IMR-90 (cell line): ENCODE measurements around the gene LDB2. TPM values are rescaled to one million over a fixed set of nuclear protein-coding genes. Genes with fewer than 3 reads are reported as not detected.

Experiments
- ATAC-seq: fragments of 200-7000 bp; cut with Tn5 transposase; 2 replicates; pipeline ENCODE4 v1.9.1; 2020; ENCODE audit warnings: low read depth, mild to moderate bottlenecking, moderate library complexity
- BruUV-seq: library from RNA; stranded (reverse); fragments of 400-500 nt; replicated peaks from 2 replicates; lab custom pipeline; 2021; lab: Mats Ljungman, UMichigan
- CTCF ChIA-PET: fragments of 300-600 bp; formaldehyde crosslinking; extraction: SDS; loops from one replicate; lab custom pipeline; 2021; ENCODE audit warnings: antibody characterized with exemption; lab: Yijun Ruan, JAX
- POLR2A ChIA-PET: fragments of 300-600 bp; sonication (Branson Sonifier 250); formaldehyde crosslinking; loops from one replicate; lab custom pipeline; 2022; ENCODE audit warnings: antibody characterized with exemption; ENCODE audit not compliant: unreplicated experiment; lab: Charles Lee
- DNase-seq: peaks from one replicate; pipeline ENCODE4 v3.0.0; 2013
- H2AFZ ChIP-seq: replicated peaks from 2 replicates; pipeline ENCODE3; 2013; ENCODE audit warnings: low read length, mild to moderate bottlenecking; ENCODE audit not compliant: poor library complexity
- H2AK5ac ChIP-seq: 2 replicates; pipeline ENCODE4 v1.6.1; 2013; ENCODE audit warnings: low read depth, low read length, inconsistent platforms
- H2AK9ac ChIP-seq: replicated peaks from 2 replicates; pipeline ENCODE3; 2013; ENCODE audit warnings: mild to moderate bottlenecking, low read depth, low read length, moderate library complexity; ENCODE audit not compliant: poor library complexity
- H2BK120ac ChIP-seq: 2 replicates; pipeline ENCODE4 v1.6.1; 2013; ENCODE audit warnings: low read depth, low read length, inconsistent platforms
- H2BK15ac ChIP-seq: 3 replicates; pipeline ENCODE4 v1.6.1; 2013; ENCODE audit warnings: low read depth, low read length, inconsistent platforms
- H2BK20ac ChIP-seq: 2 replicates; pipeline ENCODE4 v1.6.1; 2013; ENCODE audit warnings: low read depth, mild to moderate bottlenecking, inconsistent platforms, low read length, moderate library complexity
- H2BK5ac ChIP-seq: 2 replicates; pipeline ENCODE4 v1.6.1; 2013; ENCODE audit warnings: mild to moderate bottlenecking, low read depth, low read length, inconsistent platforms; ENCODE audit not compliant: poor library complexity, severe bottlenecking
- H3K14ac ChIP-seq: replicated peaks from 2 replicates; pipeline ENCODE4 v1.6.1; 2013; ENCODE audit warnings: low read depth, low read length, inconsistent platforms
- H3K18ac ChIP-seq: 2 replicates; pipeline ENCODE4 v1.6.1; 2013; ENCODE audit warnings: low read depth, low read length, control low read depth
- H3K23ac ChIP-seq: 2 replicates; pipeline ENCODE4 v1.6.1; 2013; ENCODE audit warnings: low read depth, low read length, inconsistent platforms
- H3K27ac ChIP-seq: 2 replicates; pipeline ENCODE4 v1.5.1; 2013; ENCODE audit warnings: mild to moderate bottlenecking, control low read depth, low read length; ENCODE audit not compliant: insufficient read depth
- H3K27me3 ChIP-seq: 2 replicates; pipeline ENCODE4 v1.6.1; 2013; ENCODE audit warnings: low read length; ENCODE audit not compliant: control insufficient read depth, insufficient read depth
- H3K36me3 ChIP-seq: 2 replicates; pipeline ENCODE4 v1.6.1; 2013; ENCODE audit warnings: low read length, mixed read lengths; ENCODE audit not compliant: control insufficient read depth, insufficient read depth
- H3K4ac ChIP-seq: 2 replicates; pipeline ENCODE4 v1.6.1; 2013; ENCODE audit warnings: low read depth, low read length, inconsistent platforms
- H3K4me1 ChIP-seq: 2 replicates; pipeline ENCODE4 v1.6.1; 2013; ENCODE audit warnings: low read length, mixed read lengths; ENCODE audit not compliant: control insufficient read depth, insufficient read depth
- H3K4me2 ChIP-seq: 2 replicates; pipeline ENCODE4 v1.6.1; 2013; ENCODE audit warnings: low read depth, mild to moderate bottlenecking, control low read depth, low read length, moderate library complexity
- H3K4me3 ChIP-seq: 2 replicates; pipeline ENCODE4 v1.5.1; 2013; ENCODE audit warnings: low read depth, mild to moderate bottlenecking, control low read depth, low read length, moderate library complexity; ENCODE audit not compliant: insufficient read depth
- H3K56ac ChIP-seq: 2 replicates; pipeline ENCODE4 v1.6.1; 2013; ENCODE audit warnings: low read length, inconsistent platforms; ENCODE audit not compliant: insufficient read depth; ENCODE audit errors: extremely low read depth
- H3K79me1 ChIP-seq, 2 experiments: 2 replicates each; pipeline ENCODE4 v1.6.1; 2013; ENCODE audit warnings: low read length in 2 of 2, inconsistent platforms in 1 of 2, low read depth in 1 of 2
- H3K9ac ChIP-seq: 2 replicates; pipeline ENCODE4 v1.6.1; 2013; ENCODE audit warnings: low read depth, low read length, control low read depth
- H3K9me1 ChIP-seq: 2 replicates; pipeline ENCODE4 v1.6.1; 2013; ENCODE audit warnings: low read length, inconsistent platforms; ENCODE audit not compliant: insufficient read depth
- H3K9me3 ChIP-seq: 2 replicates; pipeline ENCODE4 v1.6.1; 2013; ENCODE audit warnings: low read length; ENCODE audit not compliant: control insufficient read depth, insufficient read depth
- H4K20me1 ChIP-seq: 2 replicates; pipeline ENCODE4 v1.6.1; 2013; ENCODE audit warnings: low read length, inconsistent platforms; ENCODE audit not compliant: insufficient read depth
- H4K5ac ChIP-seq: 2 replicates; pipeline ENCODE4 v1.6.1; 2013; ENCODE audit warnings: mild to moderate bottlenecking, low read depth, low read length, control low read depth
- H4K8ac ChIP-seq, 2 experiments: 2 replicates each; pipeline ENCODE4 v1.6.1; 2013; ENCODE audit warnings: low read depth in 2 of 2, low read length in 2 of 2, control low read depth in 1 of 2, inconsistent platforms in 1 of 2
- H4K91ac ChIP-seq: 2 replicates; pipeline ENCODE4 v1.6.1; 2013; ENCODE audit warnings: low read depth, low read length, inconsistent platforms; ENCODE audit not compliant: insufficient read depth
- CHD1 ChIP-seq: IDR thresholded peaks from 2 replicates; pipeline ENCODE4 v1.6.1; 2012; ENCODE audit warnings: low read depth, low read length, improper control_type of control experiment
- FOS ChIP-seq: fragments of 150-350 bp; IDR thresholded peaks from 2 replicates; pipeline ENCODE4 v1.6.1; 2016; ENCODE audit warnings: low read depth, low read length
- POLR2A ChIP-seq: IDR thresholded peaks from 2 replicates; pipeline ENCODE4 v1.6.1; 2012; ENCODE audit warnings: mild to moderate bottlenecking, low read depth, low read length
- RAD21 ChIP-seq: IDR thresholded peaks from 2 replicates; pipeline ENCODE4 v1.6.1; 2012; ENCODE audit warnings: low read length, improper control_type of control experiment
- WGBS, 2 experiments: methylation state at CpG; one replicate each; pipeline versions ENCODE4 v1.1.5 to v1.1.7; 2013; ENCODE audit warnings: missing lambda C conversion rate in 2 of 2; ENCODE audit not compliant: insufficient read length in 1 of 2; ENCODE audit errors: extremely low coverage in 2 of 2; 5-methylcytosine and 5-hydroxymethylcytosine counted together
- dilution Hi-C: fragments of 300-500 bp; cut with HindIII; formaldehyde crosslinking; loops from one replicate; pipeline ENCODE4 v1.14.3; 2018; ENCODE audit warnings: low sequenced_read_pairs; ENCODE audit not compliant: unreplicated experiment
- in situ Hi-C: fragments of 300-500 bp; cut with MboI; formaldehyde crosslinking; loops from 3 replicates; pipeline ENCODE4 v1.14.3; 2019; ENCODE audit warnings: low sequenced_read_pairs, inconsistent platforms, mixed read lengths
- intact Hi-C: fragments of 100-400 bp; cut with micrococcal nuclease; formaldehyde crosslinking; loops from 2 replicates; pipeline ENCODE4 v1.10.0; 2022
- polyA plus RNA-seq, 3 experiments: library from polyadenylated mRNA; depleted of rRNA; stranded (reverse); fragments of >200 nt; gene quantifications; 2 replicates each; pipeline ENCODE4 v1.2.3, GENCODE V29; 2012; ENCODE audit warnings: low replicate concordance in 1 of 3
- total RNA-seq: library from RNA; depleted of rRNA; stranded (reverse); fragments of >200 nt; gene quantifications from 2 replicates; pipeline ENCODE4 v1.2.3, GENCODE V29; 2012

LDB2 gene
- total and polyA plus RNA-seq, 2 of the 4 experiments (the other 2 are of a cell fraction), result 67.9 to 116 TPM

GRCh38 chr4:16770710-16771285 lies 127.6 kb downstream of the LDB2 start:
- Histone ChIP-seq H2BK15ac (no peak overlapping the region), H4K20me1 (no peaks in the 10 kb centered on the region), H2AFZ (no peak overlapping the region), H3K4me3 (no peak overlapping the region), H4K8ac (no peak overlapping the region), H2AK9ac (no peak overlapping the region), H3K36me3 (no peaks in the 10 kb centered on the region), H3K4ac (no peak overlapping the region), H3K4me2 (no peak overlapping the region), H2AK5ac (no peak overlapping the region), H4K91ac (no peak overlapping the region), H2BK5ac (no peak overlapping the region), H3K18ac (no peak overlapping the region), H2BK20ac (no peak overlapping the region), H2BK120ac (no peak overlapping the region), H3K14ac (no peak overlapping the region), H3K79me1 (no peaks in the 10 kb centered on the region; a peak in 1 of 4 replicates), H3K27me3 (no peaks in the 10 kb centered on the region), H3K9ac (no peak overlapping the region), H3K9me1 (no peaks in the 10 kb centered on the region), H3K4me1 (peaks cover 2% of the 10 kb centered on the region; the same call in 1 of the 2 replicates), H3K56ac (no peak overlapping the region), H4K5ac (no peak overlapping the region), H3K9me3 (no peaks in the 10 kb centered on the region), H3K23ac (no peak overlapping the region), H3K27ac (no peak overlapping the region)
- dilution Hi-C loops, result no loop called here
- POLR2A ChIA-PET, result no interaction called here
- DNase-seq, result no peak
- intact Hi-C loops, result no loop called here
- TF ChIP-seq RAD21 (no peak), POLR2A (no peak), CHD1 (no peak), FOS (no peak)
- in situ Hi-C loops, result no loop called here
- no TSS peak for BruUV-seq
- no peak for ATAC-seq
- WGBS, 2 experiments, result no CpG with 5 or more reads among the region's 6 CpGs
- CTCF ChIA-PET, result interaction anchor here (1.0 to 1.1 kb wide), 2 partner anchors 16 to 553 kb away, joined by 3 read pairs; no protein-coding TSS in a partner anchor
